Measurements from ENCODE around the gene SCARF2.
A peak's percentile ranks its signal among the peaks of the same experiment; 100 is the strongest.
"Not testable (repeated sequence)": the region's sequence is repeated elsewhere in the genome, so short reads cannot be mapped to it uniquely, and the experiment has no call there.

Gene SCARF2

GRCh38 chr22:20457506-20458240, 20.0 kb upstream of the SCARF2 start:
- no peaks in the 10 kb centered on the region for H3K9me3 ChIP-seq (ENCODE audit: control insufficient read depth, insufficient read depth, low read length)
- H3K9ac ChIP-seq (ENCODE audit: low read depth, low read length) = no peak overlapping the region
- H3K4me3 ChIP-seq (ENCODE audit: low read depth, low read length) = no peak overlapping the region
- H3K4me1 ChIP-seq (ENCODE audit: control insufficient read depth, insufficient read depth, low read length) = peaks cover 3% of the 10 kb centered on the region
- H3K36me3 ChIP-seq (ENCODE audit: control insufficient read depth, insufficient read depth, low read length) = peaks cover 3% of the 10 kb centered on the region
- no peaks in the 10 kb centered on the region for H3K27me3 ChIP-seq (ENCODE audit: control insufficient read depth, insufficient read depth, low read length)

- H3K9ac ChIP-seq (ENCODE audit: low read depth, low read length) = peak overlapping the region; percentile 28
- no peak overlapping the region for H3K4me3 ChIP-seq (ENCODE audit: low read depth, low read length)
- no peaks in the 10 kb centered on the region for H3K9me3 ChIP-seq (ENCODE audit: control insufficient read depth, insufficient read depth, low read length)
- H3K36me3 ChIP-seq (ENCODE audit: control insufficient read depth, insufficient read depth, low read length) = peaks cover 3% of the 10 kb centered on the region
- peaks cover 3% of the 10 kb centered on the region for H3K4me1 ChIP-seq (ENCODE audit: control insufficient read depth, insufficient read depth, low read length)
- H3K27me3 ChIP-seq (ENCODE audit: control insufficient read depth, insufficient read depth, low read length) = no peaks in the 10 kb centered on the region
Observed at GRCh38 chr22:20456722-20457076, 19.1 kb upstream of the SCARF2 start.

DNA sequence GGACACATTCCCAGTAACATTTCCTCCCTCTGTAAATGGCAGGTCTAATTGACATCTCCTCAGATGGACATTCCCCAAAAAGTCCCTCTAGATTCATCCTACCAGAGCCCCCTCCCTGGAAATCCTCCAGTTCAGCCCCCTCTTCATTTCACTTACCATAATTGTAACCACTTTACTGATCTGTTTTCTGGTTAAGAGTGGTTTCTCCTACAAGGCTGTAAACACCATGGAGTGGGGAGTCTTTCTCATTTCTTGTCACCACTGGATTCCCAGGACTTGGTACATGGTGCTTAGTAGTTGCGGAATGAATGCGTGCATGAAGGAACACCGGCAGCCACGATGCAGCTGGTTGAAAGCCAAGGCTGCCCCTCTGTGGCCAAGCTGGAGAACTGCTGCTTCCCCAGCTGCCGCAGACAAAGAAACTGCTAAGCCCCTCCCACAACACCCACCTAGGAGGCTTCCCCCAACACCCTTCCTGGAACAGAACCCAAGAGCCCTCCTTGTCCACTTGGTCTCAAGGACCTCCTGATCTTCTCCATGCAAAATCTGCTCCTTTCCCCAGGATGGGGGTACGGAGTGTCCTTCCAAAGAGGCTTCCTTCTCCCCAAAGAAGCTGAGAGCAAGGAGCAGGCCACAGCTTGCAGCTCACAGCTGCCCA, 18.6 kb upstream of the SCARF2 start:
- H3K4me1 ChIP-seq (ENCODE audit: control insufficient read depth, insufficient read depth, low read length) = peaks cover 3% of the 10 kb centered on the region
- H3K36me3 ChIP-seq (ENCODE audit: control insufficient read depth, insufficient read depth, low read length) = peaks cover 3% of the 10 kb centered on the region
- H3K4me3 ChIP-seq (ENCODE audit: low read depth, low read length) = no peak overlapping the region
- H3K9me3 ChIP-seq (ENCODE audit: control insufficient read depth, insufficient read depth, low read length) = no peaks in the 10 kb centered on the region
- no peaks in the 10 kb centered on the region for H3K27me3 ChIP-seq (ENCODE audit: control insufficient read depth, insufficient read depth, low read length)
- H3K9ac ChIP-seq (ENCODE audit: low read depth, low read length) = peak overlapping the region; percentile 28

GRCh38 chr22:20455709-20456063, 18.1 kb upstream of the SCARF2 start:
- Histone ChIP-seq H3K9me3 (ENCODE audit: control insufficient read depth, insufficient read depth, low read length) (no peaks in the 10 kb centered on the region), H3K4me1 (ENCODE audit: control insufficient read depth, insufficient read depth, low read length) (peaks cover 3% of the 10 kb centered on the region), H3K36me3 (ENCODE audit: control insufficient read depth, insufficient read depth, low read length) (peaks cover 3% of the 10 kb centered on the region), H3K9ac (ENCODE audit: low read depth, low read length) (no peak overlapping the region), H3K27me3 (ENCODE audit: control insufficient read depth, insufficient read depth, low read length) (no peaks in the 10 kb centered on the region), H3K4me3 (ENCODE audit: low read depth, low read length) (no peak overlapping the region)

DNA sequence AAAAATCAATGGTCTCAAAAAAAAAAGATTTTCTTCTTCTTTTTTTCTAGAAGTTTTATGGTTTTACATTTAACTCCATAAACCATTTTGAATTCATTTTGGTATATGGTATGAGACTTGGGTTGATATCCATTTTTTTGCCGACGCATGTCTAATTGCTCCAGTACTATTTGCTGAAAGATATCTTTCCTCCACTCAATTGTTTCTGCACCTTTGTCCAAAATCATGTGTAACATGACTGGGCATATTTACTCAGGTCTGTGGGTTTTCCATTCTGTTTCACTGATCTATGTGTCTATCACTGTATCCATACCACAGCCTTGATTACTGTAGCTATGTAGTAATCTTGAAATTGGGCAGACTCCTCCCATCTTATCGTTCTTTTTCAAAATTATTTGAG, 15.6 kb upstream of the SCARF2 start:
- Histone ChIP-seq H3K36me3 (ENCODE audit: control insufficient read depth, insufficient read depth, low read length) (peaks cover 3% of the 10 kb centered on the region), H3K9me3 (ENCODE audit: control insufficient read depth, insufficient read depth, low read length) (no peaks in the 10 kb centered on the region), H3K4me1 (ENCODE audit: control insufficient read depth, insufficient read depth, low read length) (peaks cover 3% of the 10 kb centered on the region), H3K9ac (ENCODE audit: low read depth, low read length) (no peak overlapping the region), H3K27me3 (ENCODE audit: control insufficient read depth, insufficient read depth, low read length) (no peaks in the 10 kb centered on the region), H3K4me3 (ENCODE audit: low read depth, low read length) (no peak overlapping the region)

DNA sequence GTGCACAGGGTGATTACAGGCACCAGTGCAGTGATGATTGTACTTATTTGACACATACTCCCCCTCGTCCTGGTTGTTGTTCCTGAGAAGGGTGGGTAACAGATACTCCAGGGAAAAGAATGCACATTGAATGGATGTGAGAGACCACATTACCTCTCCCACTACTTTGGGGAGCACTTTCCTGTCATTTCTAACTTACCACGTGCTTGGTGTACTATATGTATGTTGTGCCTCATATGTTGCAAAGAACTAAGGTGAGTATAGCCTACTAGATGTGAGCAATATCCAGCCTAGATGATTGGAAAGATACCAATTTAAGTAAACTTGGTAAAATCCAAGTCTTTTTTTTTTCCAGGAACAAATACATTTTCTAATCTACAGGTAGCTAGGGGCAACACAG, 14.3 kb upstream of the SCARF2 start:
- Histone ChIP-seq H3K27me3 (ENCODE audit: control insufficient read depth, insufficient read depth, low read length) (no peaks in the 10 kb centered on the region), H3K36me3 (ENCODE audit: control insufficient read depth, insufficient read depth, low read length) (no peaks in the 10 kb centered on the region), H3K4me3 (ENCODE audit: low read depth, low read length) (no peak overlapping the region), H3K9me3 (ENCODE audit: control insufficient read depth, insufficient read depth, low read length) (no peaks in the 10 kb centered on the region), H3K9ac (ENCODE audit: low read depth, low read length) (no peak overlapping the region), H3K4me1 (ENCODE audit: control insufficient read depth, insufficient read depth, low read length) (peaks cover 3% of the 10 kb centered on the region)

DNA sequence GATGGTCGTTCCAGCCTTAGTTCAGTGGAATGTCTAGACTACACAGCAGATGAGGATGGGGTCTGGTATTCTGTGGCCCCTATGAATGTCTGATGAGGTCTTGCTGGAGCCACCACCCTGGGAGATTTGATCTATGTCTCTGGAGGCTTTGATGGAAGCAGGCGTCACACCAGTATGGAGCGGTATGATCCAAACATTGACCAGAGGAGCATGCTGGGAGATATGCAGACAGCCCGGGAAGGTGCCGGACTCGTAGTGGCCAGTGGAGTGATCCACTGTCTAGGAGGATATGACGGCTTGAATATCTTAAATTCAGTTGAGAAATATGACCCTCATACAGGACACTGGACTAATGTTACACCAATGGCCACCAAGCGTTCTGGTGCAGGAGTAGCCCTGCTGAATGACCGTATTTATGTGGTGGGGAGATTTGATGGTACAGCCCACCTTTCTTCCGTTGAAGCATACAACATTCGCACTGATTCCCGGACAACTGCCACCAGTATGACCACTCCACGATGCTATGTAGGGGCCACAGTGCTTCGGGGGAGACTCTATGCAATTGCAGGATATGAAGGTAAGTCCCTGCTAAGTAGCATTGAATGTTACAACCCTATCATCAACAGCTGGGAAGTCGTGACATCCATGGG, 13.6 kb upstream of the SCARF2 start:
- not testable (repeated sequence) for H3K9ac ChIP-seq (ENCODE audit: low read depth, low read length); H3K4me3 ChIP-seq (ENCODE audit: low read depth, low read length); H3K27me3 ChIP-seq (ENCODE audit: control insufficient read depth, insufficient read depth, low read length); H3K36me3 ChIP-seq (ENCODE audit: control insufficient read depth, insufficient read depth, low read length); H3K4me1 ChIP-seq (ENCODE audit: control insufficient read depth, insufficient read depth, low read length); H3K9me3 ChIP-seq (ENCODE audit: control insufficient read depth, insufficient read depth, low read length)

DNA sequence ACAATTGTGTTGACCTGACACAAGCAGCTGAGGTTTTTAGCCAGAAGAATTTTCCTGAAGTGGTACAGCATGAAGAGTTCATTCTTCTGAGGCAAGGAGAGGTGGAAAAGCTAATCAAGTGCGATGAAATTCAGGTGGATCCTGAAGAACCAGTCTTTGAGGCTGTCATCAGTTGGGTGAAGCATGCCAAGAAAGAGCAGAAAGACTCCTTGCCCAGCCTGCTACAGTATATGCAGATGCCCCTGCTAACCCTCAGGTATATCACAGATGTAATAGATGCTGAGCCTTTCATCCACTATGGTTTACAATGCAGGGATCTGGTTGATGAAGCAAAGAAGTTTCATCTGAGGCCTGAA, 12.9 kb upstream of the SCARF2 start:
- Histone ChIP-seq H3K4me1 (ENCODE audit: control insufficient read depth, insufficient read depth, low read length) (no peaks in the 10 kb centered on the region), H3K9ac (ENCODE audit: low read depth, low read length) (no peak overlapping the region), H3K4me3 (ENCODE audit: low read depth, low read length) (no peak overlapping the region), H3K27me3 (ENCODE audit: control insufficient read depth, insufficient read depth, low read length) (no peaks in the 10 kb centered on the region), H3K9me3 (ENCODE audit: control insufficient read depth, insufficient read depth, low read length) (no peaks in the 10 kb centered on the region), H3K36me3 (ENCODE audit: control insufficient read depth, insufficient read depth, low read length) (no peaks in the 10 kb centered on the region)

DNA sequence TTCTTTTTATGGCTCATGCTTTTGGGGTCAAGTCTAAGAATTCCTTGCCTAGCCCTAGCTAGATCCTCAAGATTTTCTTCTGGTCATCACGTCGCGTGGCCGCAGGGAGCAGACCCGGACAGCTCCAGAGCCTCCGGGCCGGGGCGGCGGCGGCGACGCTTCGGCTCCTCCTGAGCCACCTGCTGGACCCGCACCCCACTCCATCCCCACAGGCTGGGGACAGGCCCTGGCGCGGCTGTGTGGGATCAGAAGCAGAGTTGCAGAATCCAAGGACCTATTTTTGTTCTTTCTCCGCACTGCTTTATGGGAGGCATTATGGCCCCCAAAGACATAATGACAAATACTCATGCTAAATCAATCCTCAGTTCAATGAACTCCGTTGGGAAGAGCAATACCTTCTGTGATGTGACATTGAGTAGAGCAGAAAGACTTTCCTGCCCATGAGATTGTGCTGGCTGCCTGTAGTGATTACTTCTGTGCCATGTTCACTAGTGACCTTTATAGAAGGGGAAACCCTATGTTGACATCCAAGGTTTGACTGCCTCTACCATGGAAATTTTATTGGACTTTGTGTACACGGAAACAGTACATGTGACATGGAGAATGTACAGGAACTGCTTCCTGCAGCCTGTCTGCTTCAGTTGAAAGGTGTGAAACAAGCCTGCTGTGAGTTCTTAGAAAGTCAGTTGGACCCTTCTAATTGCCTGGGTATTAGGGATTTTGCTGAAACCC, 12.4 kb upstream of the SCARF2 start:
- Histone ChIP-seq H3K9me3 (ENCODE audit: control insufficient read depth, insufficient read depth, low read length) (no peaks in the 10 kb centered on the region), H3K9ac (ENCODE audit: low read depth, low read length) (no peak overlapping the region), H3K27me3 (ENCODE audit: control insufficient read depth, insufficient read depth, low read length) (no peaks in the 10 kb centered on the region), H3K36me3 (ENCODE audit: control insufficient read depth, insufficient read depth, low read length) (no peaks in the 10 kb centered on the region), H3K4me3 (ENCODE audit: low read depth, low read length) (no peak overlapping the region), H3K4me1 (ENCODE audit: control insufficient read depth, insufficient read depth, low read length) (no peaks in the 10 kb centered on the region)

GRCh38 chr22:20448630-20449029, 11.0 kb upstream of the SCARF2 start:
- H3K36me3 ChIP-seq (ENCODE audit: control insufficient read depth, insufficient read depth, low read length) = no peaks in the 10 kb centered on the region
- H3K9me3 ChIP-seq (ENCODE audit: control insufficient read depth, insufficient read depth, low read length) = no peaks in the 10 kb centered on the region
- H3K9ac ChIP-seq (ENCODE audit: low read depth, low read length) = no peak overlapping the region
- no peaks in the 10 kb centered on the region for H3K27me3 ChIP-seq (ENCODE audit: control insufficient read depth, insufficient read depth, low read length)
- H3K4me1 ChIP-seq (ENCODE audit: control insufficient read depth, insufficient read depth, low read length) = no peaks in the 10 kb centered on the region
- no peak overlapping the region for H3K4me3 ChIP-seq (ENCODE audit: low read depth, low read length)

GRCh38 chr22:20446383-20446970, 8.9 kb upstream of the SCARF2 start:
- H3K4me3 ChIP-seq (ENCODE audit: low read depth, low read length) = no peak overlapping the region
- peaks cover 2% of the 10 kb centered on the region for H3K36me3 ChIP-seq (ENCODE audit: control insufficient read depth, insufficient read depth, low read length)
- H3K9me3 ChIP-seq (ENCODE audit: control insufficient read depth, insufficient read depth, low read length) = no peaks in the 10 kb centered on the region
- H3K9ac ChIP-seq (ENCODE audit: low read depth, low read length) = no peak overlapping the region
- no peaks in the 10 kb centered on the region for H3K27me3 ChIP-seq (ENCODE audit: control insufficient read depth, insufficient read depth, low read length)
- no peaks in the 10 kb centered on the region for H3K4me1 ChIP-seq (ENCODE audit: control insufficient read depth, insufficient read depth, low read length)
